Heart left ventricle (tissue), 13 donors: ENCODE measurements around the gene DPH2.

Experiments used
- POLR2A ChIP-seq, 2 donors: fragments of 450-650 bp; IDR thresholded peaks; one replicate each; pipeline ENCODE4 v1.6.1; 2017; ENCODE audit warnings: antibody characterized with exemption in 2 of 2, mild to moderate bottlenecking in 2 of 2, moderate library complexity in 2 of 2
- TF ChIP-seq, protein P1 (sequence below), 12 donors: fragments of 200-600 bp; sonication (generic) in 4 of 12; IDR thresholded peaks; one replicate each; pipeline versions ENCODE4 v1.5.0 to v1.8.0; 2018 to 2022; ENCODE audit warnings: antibody characterized with exemption in 12 of 12, mild to moderate bottlenecking in 5 of 12
- donor health status: ischemic (EF 13 %, LVEDD 7.1; RV severe dilation, severe dysfunction).
- donor health status: DM: no; HTN: yes; CAD: no.
- donor health status: DM: no; HTN: no; CAD: no.
- donor health status: ischemic (EF 25% LVEDD 6.9; RV normal size, moderate dysfunction).
- donor health status: ischemic (EF 25% LVEDD 5.7; RV mildly dilated, moderate dysfunction).
- donor health status: ischemic (EF 35%, LVEDD 5.7; RV mildly dilated, moderate dysfunction).
- donor health status: nonischemic (EF 11% LVEDD 7.7; RV severe dilation, severe dysfunction).
- donor health status: DM: yes; HTN: yes; CAD: no.
- donor health status: PGD.
- donor health status: ischemic (EF 29% LVEDD 5.4; RV normal size, mild dysfunction).
- donor health status: nonischemic (EF 23%, LVEDD 6.1; RV moderate dilation, normal function).

DNA sequence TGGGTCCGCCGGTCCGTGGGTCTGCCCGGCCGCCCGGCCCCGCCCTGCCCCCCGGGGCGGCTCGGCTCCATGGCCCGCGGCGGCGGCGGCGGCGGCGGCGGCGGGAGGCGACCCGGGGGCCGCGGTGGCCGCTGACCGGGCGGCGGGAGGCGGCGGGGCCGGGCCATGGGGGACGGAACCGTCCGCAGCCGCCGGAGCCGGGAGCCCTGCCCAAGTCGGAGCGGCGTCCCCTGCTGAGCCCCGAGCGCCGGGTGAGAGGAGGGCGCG, 9.4 kb downstream of the DPH2 start:
- TF ChIP-seq, protein P1, sequence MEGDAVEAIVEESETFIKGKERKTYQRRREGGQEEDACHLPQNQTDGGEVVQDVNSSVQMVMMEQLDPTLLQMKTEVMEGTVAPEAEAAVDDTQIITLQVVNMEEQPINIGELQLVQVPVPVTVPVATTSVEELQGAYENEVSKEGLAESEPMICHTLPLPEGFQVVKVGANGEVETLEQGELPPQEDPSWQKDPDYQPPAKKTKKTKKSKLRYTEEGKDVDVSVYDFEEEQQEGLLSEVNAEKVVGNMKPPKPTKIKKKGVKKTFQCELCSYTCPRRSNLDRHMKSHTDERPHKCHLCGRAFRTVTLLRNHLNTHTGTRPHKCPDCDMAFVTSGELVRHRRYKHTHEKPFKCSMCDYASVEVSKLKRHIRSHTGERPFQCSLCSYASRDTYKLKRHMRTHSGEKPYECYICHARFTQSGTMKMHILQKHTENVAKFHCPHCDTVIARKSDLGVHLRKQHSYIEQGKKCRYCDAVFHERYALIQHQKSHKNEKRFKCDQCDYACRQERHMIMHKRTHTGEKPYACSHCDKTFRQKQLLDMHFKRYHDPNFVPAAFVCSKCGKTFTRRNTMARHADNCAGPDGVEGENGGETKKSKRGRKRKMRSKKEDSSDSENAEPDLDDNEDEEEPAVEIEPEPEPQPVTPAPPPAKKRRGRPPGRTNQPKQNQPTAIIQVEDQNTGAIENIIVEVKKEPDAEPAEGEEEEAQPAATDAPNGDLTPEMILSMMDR (IDR thresholded peaks at IDR 0.05), result no peak
- no peak for TF ChIP-seq POLR2A (IDR thresholded peaks at IDR 0.05)
